A375 (cell line): Measurements from ENCODE around the gene GABRA4. TPM values are rescaled to one million over a fixed set of nuclear protein-coding genes. Genes with fewer than 3 reads are reported as not detected.

Experiments used
- total RNA-seq: library from RNA; depleted of rRNA; stranded (reverse); fragments of >200 nt; shearing (Covaris generic); gene quantifications from 2 replicates; pipeline ENCODE4 v1.2.3, GENCODE V29; 2014; rRNA removed

The GABRA4 gene
- total RNA-seq = 0.03 TPM in 1 of 2 replicates, not detected in the other

DNA sequence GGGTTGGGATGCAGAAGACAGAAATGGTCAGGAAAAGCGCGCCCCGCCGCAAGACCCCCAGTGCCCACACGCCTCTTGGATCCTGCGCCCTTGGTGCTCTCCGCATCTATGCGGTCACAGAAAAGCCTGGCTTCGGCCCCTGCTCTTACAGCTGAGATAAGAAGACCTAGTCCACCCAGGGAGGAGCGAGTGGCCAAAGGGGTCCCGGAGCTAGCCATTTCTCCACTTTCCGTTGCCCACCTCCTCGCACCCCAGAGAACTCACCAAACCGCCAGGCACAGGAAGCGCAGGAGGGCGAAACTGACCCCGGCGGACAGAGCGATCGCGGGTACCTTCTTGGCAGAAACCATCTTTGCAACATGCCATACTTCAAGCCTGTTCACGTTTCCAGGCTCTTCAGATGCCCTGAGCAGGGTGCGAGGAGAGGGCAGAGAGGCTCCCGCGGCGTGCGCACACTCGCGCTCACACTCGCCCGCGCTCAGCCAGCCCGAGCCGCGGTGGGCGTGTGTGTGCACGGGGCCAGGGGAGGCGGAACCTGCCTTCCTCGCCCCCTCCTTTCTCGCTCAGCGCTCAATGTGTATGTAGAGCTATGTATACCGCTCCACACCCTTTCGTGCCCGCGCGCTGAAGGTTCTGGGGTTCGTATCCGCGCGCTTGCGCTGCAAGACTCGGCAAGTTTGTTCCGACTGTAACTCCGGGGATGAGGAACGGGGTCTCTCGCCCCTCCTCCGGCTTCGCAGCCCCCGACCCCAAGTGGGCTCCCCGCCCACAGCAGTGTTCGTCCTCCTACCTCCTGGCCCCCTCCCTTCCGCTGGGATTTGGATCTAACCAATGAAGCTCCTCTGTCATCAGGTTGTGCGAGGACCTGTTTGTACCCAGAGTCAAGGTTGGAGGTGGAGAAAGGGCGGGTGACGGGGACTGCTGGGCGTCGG, at the start of gene GABRA4:
Gene GABRA4 (minus strand): TSS at position 507 of the 932 bp plus-strand sequence. CDS start 157 bp downstream, at position 350.

DNA sequence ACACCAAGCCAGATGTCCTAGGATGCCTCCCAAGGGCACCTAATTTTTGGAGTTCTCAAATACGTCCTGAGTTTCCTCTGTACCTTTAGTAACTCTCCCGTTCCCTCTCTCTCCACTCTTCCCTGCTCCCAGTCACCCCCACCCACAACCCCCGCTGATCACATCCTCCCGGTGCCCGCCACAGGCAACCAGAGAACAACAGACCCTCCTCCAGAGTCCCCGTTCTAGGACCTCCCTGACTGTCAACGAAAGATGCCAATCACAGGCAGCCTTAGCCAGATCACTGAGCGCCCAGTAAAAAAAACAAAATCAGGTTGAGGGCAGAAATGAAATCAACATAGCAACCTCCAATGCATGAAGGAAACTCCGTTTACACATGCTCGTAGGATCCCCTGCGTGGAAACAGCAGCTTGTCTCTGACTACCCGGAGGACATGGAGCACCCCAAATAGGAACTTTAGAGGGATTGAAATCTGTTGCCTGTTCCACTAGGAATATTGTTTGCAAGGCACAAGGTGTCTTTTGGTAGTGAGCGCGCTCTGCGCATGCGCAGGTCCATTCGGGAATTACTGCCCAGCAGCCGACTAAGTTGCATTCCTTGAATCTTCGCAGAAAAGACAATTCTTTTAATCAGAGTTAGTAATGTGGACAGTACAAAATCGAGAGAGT, 37.8 kb upstream of the GABRA4 start, which contains the start of gene GABRB1:
Gene GABRB1 (plus strand): TSS at position 557 of the 668 bp plus-strand sequence.

DNA sequence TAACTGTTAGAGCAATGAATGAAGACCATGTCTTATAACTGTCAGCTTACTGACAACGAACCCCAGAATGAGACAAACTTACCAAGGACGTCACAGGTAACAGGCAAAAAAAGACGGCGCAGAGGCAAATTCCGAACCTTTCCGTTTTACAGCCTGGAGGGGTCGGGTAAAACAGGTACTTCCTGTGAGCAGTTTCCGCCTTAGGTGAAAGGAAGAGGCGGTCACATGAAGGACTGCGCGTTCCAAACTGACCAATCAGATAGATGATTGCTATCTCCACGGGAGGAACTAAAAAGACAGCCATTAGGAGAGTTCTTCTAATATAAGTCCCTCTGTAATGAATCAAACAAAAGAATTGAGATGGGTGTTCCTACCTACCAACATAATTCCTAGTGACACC, 84.3 kb downstream of the GABRA4 start, which contains the start of gene COX7B2:
Gene COX7B2 (minus strand): TSS at position 168 of the 400 bp plus-strand sequence. CDS start 174,053 bp downstream, outside the sequence.

Other genes with a start within 250 kb of the GABRA4 start
- 0.75 and 5.8 TPM in 2 replicates for gene COX7B2, start 84.3 kb downstream of the GABRA4 start, total RNA-seq
- not detected in 2 replicates for gene GABRB1, start 38.0 kb upstream of the GABRA4 start, total RNA-seq